Islet precursor cell (in vitro differentiated cells): ENCODE data around the gene LILRA5.

Experiments
- DNase-seq: peaks from one replicate; pipeline ENCODE4 v3.0.0-alpha.2; 2018

The LILRA5 gene

DNA sequence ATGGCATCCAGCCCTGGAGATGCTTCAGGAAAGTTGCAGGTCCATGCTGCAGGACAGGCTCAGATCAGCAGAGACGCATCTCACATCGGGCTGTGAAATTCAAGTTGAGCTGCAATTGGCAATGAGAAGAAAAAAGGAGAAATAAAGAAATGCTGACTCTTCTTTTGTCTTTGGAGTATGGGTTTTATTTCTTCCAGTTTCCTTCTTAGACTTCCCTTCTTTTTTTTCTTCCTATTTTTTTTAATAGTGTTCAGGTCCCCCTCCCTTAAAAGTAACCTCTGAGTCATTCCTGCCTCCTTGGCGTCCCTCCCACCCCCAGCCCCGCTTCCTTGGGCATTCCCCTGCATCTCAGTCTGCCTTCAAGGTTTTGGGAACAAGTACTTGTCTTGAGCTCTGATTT lies 41.4 kb downstream of the LILRA5 start:
- DNase-seq: peak; percentile 4

DNA sequence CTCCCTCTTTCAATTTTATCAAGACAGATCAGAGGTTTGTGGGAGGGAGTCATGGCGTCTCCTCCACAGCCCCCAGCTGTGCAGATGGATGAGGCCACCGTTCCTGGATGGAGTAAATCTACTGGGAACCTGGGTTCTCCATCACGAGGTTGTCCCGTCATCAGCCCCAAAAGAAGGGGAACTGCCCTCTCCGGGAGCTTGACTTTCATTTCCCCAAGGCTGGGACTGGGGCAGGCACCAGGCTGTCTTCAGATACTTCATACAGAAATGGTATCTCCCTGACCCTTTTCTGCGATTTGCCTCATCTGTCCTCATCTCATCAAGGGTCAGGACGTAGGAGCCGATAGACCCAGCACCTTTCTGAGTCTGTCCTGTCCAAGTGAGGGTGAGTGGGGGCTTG lies 41.9 kb downstream of the LILRA5 start:
- peak; percentile 23 for DNase-seq

DNA sequence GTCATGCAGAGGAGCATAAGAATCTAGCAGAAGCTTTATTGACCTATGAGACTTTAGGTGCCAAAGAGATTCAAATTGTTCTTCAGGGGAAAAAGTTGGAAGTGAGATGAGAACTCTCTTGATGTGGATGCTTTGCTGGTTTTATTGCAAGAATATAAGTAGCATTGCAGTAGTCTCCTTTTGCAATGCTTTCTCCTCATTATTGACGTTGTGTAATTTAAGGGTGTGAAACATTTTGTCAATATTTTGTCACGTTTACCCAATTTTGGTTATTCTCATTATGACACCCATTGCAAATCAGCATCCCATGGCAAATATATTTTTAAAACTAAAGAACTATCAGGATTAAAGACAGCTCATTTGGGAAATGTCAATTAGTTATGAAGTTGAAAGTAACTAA lies 44.0 kb downstream of the LILRA5 start:
- DNase-seq: no peak

DNA sequence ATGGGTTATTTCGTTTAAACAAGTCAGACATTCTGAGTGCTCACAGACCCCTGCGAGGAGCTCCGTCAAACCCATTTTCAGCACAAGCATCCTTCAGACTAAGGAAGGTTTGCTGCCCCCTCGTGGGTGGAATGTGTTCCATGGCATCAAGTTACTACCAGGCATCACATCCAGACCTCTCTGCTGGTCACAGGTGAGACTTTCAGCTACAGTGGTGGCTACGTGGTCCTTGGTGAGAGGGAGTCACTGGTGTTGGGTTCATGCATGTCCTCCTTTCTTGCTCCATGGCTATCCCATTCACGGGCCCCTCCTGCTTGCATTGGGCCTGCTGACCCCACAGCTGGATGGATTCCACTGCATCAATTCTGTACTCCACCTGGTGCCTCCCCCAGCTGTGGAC lies 46.8 kb downstream of the LILRA5 start:
- peak; percentile 94 for DNase-seq

DNA sequence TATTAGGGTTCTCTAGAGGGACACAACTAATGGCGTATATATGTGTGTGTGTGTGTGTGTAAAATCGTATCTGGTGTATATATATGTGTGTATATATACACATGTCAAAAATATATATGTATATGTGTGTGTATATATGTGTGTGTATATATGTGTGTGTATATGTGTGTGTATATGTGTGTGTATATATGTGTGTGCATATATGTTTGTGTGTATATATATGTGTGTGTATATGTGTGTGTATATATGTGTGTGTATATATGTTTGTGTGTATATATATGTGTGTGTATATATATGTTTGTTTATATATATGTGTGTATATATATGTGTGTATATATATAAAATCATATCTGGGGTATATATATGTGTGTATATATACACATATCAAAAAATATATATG lies 50.5 kb downstream of the LILRA5 start:
- no peak for DNase-seq

DNA sequence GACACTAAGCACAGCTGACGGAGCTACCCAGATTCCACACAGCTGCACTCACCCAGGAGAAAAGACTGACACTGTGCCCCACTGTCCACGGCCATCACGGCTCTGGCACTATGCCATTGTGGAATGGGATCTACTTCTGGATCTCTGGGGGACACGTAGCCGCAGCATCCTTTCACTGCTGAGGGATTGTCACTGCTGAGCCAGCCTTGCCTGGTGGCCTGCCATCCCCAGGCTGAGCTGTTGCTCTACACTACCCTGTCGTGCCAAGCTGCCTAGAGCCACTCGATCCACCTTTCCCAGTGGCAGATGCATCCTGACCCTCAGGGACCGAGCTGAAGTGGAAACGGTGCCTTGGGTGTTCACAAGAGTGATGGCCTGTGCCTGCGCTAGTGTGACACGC lies 50.9 kb downstream of the LILRA5 start:
- DNase-seq: peak; percentile 38

DNA sequence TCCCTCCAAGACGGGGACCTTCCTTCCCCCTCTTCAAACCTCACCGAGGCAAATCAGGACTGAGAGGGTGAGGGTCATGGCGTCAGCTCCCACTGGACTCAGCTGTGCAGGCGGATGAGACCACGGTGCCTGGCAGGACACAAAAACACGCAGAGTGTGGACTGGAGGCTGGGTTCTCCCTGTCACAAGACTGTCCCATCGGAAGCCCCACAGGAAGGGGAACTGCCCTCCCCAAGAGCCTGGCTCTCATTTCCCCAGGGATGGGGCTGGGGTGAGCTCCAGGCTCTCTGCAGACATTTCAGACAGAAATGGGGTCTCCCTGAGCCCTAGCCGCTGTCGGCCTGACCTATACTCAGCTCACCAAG lies 55.9 kb downstream of the LILRA5 start, which contains the start of gene LILRB5:
LILRB5 (minus strand) TSS at position 158 of the 365 bp plus-strand sequence; CDS start at position 78, 80 bp downstream.
- peak; percentile 44 for DNase-seq
